GM21360 (cell line): ENCODE results near the gene TP53.
"Not testable (repeated sequence)": the region's sequence is repeated elsewhere in the genome, so short reads cannot be mapped to it uniquely, and the experiment has no call there.

Source experiments
- ATAC-seq: cut with Tn5 transposase; IDR thresholded peaks from one replicate; pipeline ENCODE4 v1.9.1; 2021; ENCODE audit warnings: mild to moderate bottlenecking, moderate library complexity; ENCODE audit not compliant: unreplicated experiment

The TP53 gene

DNA sequence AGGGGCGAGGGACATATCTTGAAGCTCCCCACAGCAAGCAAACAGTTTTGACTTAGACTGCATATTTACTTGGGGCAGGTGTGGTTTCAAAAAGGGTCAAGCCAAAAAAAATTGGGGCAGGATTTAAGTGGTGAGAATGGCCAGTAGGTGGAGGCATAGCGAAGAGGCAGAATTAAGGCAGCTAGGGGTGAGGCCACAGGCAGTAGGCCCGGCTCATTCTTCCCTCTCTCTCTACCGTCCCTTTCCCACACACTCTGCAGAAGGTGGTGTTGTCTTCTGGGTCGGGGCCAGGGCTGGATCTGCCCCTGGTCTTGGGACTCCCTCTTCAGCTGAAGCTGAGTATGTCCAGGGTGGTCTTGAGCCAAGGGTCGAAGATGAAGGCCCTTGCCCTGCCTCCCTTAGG is 54.8 kb downstream of the TP53 start:
- no peak for ATAC-seq

DNA sequence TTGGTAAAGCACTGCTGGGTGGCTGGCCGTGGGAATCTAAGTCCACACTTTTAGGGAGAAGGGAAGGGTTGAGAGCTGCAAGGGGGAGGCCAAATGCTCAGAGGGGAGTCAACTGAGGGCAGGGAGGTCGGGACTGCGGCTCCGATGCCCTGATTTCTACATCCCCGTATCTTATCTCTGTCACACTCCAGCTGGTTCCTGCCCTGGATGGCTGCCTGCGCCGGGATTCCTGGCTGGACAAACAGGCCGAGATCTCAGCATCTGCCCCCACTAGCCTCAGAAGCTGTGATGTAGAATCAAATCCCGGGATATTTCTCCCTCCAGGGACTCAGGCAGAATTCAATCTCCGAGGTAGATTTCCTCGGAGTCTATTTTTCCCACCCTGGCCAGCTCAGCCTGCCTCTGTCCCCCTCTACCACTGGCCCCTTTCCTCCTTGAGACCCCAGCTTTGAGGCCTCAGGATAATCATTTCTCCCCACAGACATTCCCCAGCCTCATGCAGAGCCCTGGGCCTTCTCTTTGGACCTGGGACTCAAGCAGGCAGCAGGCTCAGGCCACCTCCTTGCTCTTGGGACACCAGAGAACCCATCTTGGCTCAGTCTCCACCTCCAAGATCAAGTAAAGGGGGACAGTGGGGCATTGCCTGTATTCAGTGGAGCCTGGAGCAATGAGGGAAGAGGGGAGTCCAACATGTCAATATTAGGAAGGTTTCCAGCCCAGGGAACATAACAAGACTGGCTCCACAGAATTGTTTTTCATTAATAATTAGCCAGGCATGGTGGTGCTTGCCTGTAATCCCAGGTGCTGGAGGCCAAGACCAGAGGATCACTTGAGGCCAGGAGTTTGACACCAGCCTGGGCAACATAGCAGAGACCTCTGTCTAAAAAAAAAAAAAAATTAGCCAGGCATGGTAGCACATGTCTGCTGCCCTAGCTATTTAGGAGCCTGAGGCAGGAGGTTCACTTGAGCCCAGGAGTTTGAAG is 55.6 kb downstream of the TP53 start:
- ATAC-seq: no peak

DNA sequence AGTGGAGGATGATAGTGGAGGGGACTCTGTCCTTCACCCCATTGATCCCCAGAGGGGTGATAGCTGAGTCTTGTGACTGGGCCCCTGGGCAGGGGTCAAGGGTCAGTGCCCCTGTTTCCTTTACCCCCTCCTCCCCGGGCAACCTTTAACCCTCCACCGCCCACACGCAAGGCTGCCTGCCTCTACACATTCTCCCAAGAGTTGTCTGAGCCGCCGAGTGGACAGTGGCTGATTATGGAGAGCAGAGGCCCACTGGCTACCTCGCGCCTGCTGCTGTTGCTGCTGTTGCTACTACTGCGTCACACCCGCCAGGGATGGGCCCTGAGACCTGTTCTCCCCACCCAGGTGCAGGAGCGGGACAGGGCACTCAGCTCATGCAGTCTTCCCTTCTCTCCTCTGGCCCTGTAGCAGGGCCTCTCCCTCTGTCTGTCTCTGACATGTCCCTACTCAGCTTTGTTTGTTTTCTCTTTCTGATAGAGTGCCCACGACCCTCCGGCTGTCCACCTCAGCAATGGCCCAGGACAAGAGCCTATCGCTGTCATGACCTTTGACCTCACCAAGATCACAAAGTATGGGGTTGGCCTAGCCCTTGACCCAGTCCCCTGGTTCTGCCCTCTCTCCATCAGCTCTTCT is 57.2 kb downstream of the TP53 start, which contains the start of gene SHBG:
Gene SHBG (plus strand): TSS at position 197 of the 633 bp plus-strand sequence. CDS start 38 bp downstream, at position 235.
- ATAC-seq: no peak

DNA sequence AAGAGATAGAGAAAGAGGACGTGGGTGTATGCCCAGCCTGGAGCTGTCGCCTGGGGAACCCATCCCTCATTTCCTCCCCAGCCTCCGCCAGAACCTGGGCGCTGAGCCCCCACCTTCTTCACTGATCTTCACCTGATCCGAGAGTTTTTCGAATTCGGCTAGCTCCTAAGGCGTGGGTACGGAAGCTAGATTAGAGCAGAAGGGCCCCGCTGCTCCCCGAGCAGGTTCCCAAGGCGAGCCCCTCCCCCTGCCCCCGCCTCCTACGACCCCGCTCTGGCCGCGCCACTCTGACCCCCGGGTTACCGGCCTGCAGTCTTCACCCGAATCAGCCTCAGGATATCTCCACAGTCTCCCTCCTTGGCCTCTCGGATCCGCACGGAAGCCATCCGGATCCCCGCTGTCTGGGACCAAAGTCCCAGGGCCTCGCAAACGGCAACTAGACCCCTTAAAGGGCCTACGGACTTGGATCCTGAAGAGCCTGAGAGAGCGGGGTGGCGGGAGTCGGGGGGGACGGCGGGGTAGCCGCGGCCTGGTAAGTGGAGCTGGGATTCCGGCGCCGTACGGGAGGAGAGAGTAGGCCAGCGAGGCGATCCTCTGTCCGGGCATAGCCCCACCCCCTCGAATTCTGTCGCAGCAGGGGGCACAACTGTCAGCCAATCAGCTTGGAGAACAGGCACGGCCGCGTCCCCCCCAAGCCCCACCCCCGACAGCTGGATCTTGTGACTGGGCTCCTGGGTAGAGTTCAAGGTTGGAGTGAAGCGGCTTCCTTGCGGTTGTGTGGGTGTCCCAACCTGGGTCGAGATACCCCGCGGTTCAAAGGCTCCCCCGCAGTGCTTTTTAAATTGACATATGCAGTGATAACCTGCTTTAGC is 59.8 kb downstream of the TP53 start, which contains the start of gene SAT2:
Gene SAT2 (minus strand): TSS at position 572 of the 872 bp plus-strand sequence. CDS start 186 bp downstream, at position 386.
- peak; percentile 78 for ATAC-seq

DNA sequence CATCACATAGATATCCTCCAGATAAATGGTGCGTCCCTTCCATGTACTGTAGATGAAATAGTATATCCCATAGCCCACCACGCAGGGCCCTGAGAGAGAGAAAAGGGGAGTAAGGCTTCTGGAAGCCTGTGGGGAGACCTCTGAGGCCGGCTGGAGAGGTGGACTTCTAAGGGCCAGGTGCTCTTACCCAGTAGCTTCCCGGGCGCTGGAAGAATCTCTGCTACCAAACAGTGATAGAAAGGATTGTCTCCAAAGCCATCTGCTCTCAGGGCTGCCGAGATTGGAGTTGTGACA is 60.4 kb downstream of the TP53 start:
- no peak for ATAC-seq

DNA sequence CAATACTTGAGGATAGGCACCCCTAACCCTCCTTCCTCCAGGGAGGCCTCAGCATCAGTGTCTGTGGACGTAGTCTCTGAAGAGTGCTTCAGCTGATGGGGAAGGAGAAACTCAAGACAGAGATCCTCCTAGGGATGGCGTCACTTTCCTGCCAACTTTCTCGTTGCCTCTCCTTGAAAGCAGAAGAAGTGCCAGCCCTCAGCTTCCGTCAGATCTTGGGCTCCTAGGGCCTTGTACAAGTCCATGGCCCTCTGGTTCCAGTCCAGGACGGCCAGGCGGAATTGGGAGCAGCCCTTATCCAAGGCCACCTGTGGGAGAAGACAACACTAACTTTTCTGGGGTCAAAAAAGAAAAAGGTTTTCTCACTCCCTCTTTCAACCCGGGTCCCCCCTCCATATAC is 61.0 kb downstream of the TP53 start:
- ATAC-seq: no peak

DNA sequence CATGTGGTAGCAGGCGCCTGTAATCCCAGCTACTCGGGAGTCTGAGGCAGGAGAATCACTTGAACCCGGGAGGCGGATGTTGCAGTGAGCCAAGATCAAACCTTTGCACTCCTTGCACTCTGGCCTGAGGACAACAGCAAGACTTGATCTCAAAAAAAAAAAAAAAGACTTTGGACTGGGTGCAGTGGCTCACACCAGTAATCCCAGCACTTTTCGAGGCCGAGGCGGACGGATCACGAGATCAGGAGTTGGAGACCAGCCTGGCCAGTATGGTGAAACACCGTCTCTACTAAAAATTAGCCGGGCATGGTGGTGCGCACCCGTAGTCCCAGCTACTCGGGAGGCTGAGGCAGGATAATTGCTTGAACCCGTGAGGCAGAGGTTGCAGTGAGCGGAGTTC is 61.5 kb downstream of the TP53 start:
- not testable (repeated sequence) for ATAC-seq

DNA sequence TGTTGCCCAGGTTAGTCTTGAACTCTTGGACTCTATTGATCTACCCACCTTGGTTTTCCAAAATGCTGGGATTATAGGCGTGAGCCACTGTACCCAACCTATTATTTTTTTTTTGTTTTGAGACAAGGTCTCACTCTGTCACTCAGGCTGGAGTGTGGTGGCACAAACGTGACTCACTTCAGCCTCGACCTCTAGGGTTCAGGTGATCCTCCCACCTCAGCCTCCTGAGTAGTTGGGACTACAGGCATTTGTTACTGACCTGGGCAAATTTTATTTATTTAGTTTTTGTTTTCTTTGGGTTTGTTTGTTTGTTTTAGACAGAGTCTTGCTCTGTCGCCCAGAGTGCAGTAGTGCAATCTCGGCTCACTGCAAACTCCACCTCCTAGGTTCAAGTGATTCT is 63.6 kb downstream of the TP53 start:
- no peak for ATAC-seq

DNA sequence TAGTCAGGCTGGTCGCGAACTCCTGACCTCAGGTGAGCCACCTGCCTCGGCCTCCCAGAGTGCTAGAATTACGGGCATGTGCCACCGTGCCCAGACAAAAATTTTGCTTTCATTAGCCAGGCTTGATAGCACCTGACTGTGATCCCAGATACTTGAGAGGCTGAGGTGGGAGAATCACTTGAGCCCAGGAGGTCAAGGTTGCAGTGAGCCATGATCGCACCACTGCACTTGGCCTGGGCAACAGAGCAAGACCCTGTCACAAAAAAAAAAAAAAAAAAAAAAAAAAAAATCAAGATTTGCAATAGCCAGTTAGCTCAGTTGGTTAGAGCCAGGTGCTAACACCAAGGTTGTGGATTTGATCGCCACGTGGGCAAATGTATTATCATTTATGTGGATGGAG is 66.5 kb downstream of the TP53 start:
- ATAC-seq: no peak

DNA sequence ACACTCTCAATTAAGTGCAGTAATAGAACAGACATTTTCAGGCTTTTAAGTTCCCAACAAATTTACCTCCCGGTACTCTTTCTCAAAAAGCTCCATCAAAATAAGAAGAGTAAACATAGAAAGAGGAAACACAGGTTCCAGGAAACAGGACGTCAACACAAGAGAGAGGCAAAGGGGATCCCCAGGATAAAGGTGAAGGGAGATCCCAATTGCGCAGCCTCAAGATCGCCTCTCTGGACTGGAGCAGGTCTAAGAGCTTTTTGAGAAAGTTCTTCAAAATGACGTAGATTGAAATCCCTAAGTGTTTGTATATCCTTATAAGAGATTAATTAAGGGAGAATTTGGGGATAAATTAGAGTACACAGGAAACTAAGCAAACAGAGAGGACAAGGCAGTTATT is 68.7 kb downstream of the TP53 start:
- ATAC-seq: no peak
